ENCODE data around the gene GALNT11.

Gene GALNT11

DNA sequence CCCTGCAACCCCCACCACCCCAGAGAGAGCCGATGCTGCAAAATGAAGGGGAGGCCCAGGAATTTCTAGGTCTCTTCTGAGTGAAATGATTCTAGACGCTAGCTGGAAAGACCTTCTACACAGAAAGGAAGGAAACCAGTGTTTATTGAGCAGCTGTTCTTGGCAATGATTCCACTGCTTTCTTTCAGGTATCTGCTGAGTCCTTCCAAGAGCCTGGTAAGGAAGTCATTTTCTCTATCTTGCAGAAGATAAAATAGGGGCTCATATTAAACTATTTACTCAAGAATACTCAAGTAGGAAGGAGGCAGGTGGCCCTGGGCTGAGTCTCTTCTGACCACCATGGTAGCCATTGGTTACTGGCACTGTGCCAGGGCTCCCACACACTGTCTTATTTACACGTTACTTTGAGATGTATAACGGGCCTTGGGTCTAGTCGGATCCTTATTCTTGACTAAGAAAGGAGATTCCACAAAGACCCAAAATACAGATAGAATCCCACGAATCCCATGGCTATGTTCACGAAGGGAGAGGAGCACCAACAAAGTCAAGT is 112.1 kb downstream of the GALNT11 start:
- DNase-seq (ENCODE audit: extremely low spot score, insufficient read length, low read depth) (no peak), FAIRE-seq (no peak)

DNA sequence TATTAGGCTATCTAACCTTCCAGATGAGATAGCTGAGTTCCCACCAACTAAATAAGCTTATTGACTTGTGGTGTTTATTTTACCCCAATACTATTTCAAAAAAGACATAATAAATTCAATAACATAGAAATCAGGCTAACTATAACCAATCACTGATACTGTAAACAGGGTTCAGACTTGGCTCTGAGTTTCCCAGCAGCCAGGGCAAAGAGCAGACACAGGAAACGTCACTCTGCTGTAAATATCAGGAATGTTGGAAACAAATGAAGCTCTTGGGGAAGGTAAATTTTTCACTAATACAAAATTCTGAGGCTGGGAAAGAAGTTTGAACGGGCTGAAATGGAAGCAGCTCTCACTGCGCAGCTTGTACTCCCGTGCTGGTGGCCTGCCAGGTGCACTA is 114.6 kb downstream of the GALNT11 start:
- no peak for FAIRE-seq
- no peak for DNase-seq (ENCODE audit: extremely low spot score, insufficient read length, low read depth)

- DNase-seq (ENCODE audit: extremely low spot score, insufficient read length, low read depth) = no peak
- no peak for FAIRE-seq
Observed at GRCh38 chr7:152140560-152140959, 115.1 kb downstream of the GALNT11 start.

- FAIRE-seq (no peak), DNase-seq (ENCODE audit: extremely low spot score, insufficient read length, low read depth) (no peak)
Observed at GRCh38 chr7:152142976-152143595, 117.6 kb downstream of the GALNT11 start.

DNA sequence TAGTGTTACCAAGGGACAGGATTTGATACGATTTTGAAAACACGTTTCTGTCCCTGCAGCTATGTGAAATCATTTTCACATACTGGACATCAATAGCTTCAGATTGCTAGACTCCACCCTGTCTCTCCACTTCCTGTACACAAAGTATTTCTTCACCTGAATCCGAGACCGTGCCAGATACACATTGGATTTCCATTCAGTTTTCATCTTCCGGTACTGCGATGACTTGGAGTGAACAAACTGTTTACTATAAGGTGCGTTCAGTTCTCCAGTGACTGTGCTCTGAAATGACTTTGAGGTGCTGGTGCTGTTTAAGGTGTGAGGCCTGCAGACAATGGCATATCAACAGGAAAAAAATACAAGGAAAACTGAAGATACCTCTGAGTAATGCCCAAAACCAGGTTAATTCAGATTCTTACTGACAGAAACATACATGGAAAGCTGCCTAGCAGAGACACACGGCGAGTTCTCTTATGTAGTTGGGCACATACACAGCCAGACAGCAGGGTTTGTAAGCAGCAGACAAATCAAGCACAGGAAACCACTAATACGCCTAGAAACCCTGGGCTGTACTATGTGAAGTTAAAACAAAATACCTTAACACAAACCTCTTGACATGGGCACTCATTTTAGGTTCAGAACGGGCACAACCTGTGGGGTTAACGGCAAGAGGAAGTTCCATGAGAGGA is 119.2 kb downstream of the GALNT11 start:
- DNase-seq (ENCODE audit: extremely low spot score, insufficient read length, low read depth) (no peak), FAIRE-seq (no peak)

DNA sequence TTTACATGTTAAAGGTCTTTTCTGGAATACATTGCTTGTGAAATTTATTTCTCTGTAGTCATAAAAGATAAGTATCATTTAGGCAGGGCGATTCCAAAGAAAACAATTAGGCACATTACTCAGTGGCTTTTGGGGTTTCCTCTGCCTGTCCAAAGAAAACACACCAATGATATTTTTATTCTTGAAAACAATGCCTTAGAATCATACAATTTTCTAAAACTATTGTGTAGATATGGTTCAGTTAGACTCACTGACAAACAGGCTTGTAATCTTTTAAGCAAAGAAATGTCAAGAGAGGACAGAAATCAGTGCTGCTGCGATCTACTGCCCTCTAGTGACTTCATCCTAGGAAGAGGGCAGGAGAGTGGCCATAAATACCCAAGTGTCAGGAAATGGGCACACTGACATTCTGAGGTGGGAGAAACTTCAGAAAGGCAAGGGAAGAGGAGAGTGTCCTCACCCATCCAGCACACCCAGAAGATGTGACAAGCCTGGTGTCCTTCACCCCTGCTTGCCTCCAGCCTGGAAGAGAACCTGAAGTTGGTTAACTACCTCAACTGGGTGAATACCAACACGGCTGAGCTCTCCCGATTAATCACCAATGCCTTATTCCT is 120.5 kb downstream of the GALNT11 start:
- FAIRE-seq = peak; percentile 33

DNA sequence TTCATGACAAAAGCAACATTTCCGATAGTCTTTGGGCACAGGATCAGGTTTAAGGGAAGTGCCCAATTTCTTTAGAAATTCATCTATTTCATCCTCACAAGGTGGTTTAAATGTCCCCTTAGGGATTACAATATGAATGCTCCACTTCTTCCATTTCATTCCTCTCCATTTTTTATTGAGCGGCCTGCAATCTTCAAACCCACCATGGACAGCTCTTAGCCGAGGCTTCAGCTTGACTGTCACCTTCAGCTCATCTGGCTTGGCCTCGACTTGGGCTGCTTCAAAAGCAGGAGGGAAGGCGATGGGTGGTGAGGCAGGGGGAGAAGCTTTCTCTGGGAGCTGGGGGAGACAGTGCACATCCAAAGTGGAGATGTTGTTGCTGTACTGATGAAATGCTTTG is 123.2 kb downstream of the GALNT11 start:
- DNase-seq (ENCODE audit: extremely low spot score, insufficient read length, low read depth) (no peak), FAIRE-seq (no peak)

More for the DNA sequence above, 120.5 kb downstream of the GALNT11 start:
- no peak for DNase-seq (ENCODE audit: extremely low spot score, insufficient read length, low read depth)

DNA sequence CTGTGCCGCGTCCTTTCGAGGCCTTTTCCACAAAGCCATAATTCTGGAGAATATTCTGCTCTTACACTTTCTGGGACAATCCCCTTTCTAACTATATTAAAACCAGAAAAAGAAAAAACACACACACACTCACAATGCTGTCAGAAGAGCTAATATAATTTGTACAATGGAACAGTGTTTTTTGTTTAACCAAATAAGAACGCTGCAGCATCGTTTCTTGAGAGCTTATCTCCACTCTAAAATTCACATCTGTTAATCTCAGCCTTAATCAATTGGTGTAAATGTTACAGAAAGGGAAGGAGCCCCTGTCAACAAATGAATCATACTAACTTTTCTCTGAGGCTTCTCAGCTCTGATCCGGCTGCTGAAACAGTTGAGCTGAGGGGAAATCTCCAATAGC is 123.9 kb downstream of the GALNT11 start:
- FAIRE-seq (no peak), DNase-seq (ENCODE audit: extremely low spot score, insufficient read length, low read depth) (no peak)

- FAIRE-seq = no peak
Observed at GRCh38 chr7:152152267-152152666, 126.8 kb downstream of the GALNT11 start.

DNA sequence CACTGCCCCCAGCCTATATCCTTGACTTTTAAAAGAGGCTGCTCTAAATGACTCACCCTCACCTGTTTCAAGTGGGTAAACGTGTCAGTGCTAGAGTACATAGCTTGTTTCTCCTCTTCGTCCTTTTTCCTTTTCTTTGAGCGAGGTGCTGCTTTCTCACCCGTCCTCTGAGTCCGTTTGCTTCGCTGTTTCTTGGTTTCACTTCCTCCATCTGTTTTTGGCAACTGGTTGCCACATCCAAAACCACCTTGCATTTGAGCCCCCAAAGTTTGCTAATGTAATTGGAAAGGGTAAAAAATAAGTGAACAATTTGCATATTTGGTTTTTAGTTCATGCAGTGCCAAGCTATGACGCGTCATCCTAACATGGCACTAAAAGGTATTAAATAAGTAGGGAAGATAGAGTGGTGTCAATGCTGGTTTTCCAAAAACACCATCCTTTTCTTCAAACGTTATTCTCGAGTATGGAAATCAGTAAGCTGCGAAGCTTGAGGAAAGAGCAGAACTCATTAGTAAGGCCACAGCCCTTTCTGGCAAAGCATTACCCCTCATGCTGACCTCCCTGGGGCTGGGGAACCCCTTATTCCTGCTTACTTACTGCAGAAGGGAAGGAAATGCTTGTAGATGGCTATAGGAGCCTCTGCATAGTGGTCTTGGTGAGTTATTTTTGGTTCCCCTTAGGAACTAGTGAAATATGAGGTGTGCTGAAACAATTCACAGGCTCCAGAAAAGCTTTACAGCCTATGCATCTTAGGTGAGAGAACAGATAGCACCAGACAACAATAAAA is 133.5 kb downstream of the GALNT11 start:
- FAIRE-seq = peak; percentile 99
- peak; percentile 37 for DNase-seq (ENCODE audit: extremely low spot score, insufficient read length, low read depth)

More at GRCh38 chr7:152152267-152152666, 126.8 kb downstream of the GALNT11 start:
- DNase-seq (ENCODE audit: extremely low spot score, insufficient read length, low read depth) = no peak

- FAIRE-seq = no peak
- DNase-seq (ENCODE audit: extremely low spot score, insufficient read length, low read depth) = no peak
Observed at GRCh38 chr7:152161171-152161570, 135.7 kb downstream of the GALNT11 start.

DNA sequence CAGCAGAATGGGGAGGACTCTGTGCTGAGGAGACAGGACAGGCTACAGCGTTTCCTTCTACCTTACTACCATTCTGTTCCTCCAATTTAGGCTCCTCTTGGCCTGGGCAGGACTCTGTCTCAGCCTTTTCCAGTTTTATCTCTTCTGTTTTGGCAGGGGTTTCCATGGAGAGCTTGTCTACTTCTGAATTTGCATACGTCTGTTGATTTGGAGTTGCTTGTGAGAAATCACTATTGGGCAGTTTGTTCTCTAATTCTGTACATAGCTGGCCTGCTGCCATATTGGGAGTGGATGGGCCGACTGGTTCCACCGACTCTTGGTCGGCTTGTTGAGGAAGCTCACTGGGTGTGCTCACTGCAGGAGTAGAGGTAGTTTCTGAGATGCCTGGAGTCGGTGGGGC is 136.8 kb downstream of the GALNT11 start:
- no peak for FAIRE-seq

More for the DNA sequence above, 136.8 kb downstream of the GALNT11 start:
- no peak for DNase-seq (ENCODE audit: extremely low spot score, insufficient read length, low read depth)

All from GM18507 (cell line).